Activated CD8-positive, alpha-beta memory T cell treated with anti-CD3 and anti-CD28 coated beads for 4 hours (primary cell): ENCODE measurements around the gene BEND2.
"Not testable (repeated sequence)": the region's sequence is repeated elsewhere in the genome, so short reads cannot be mapped to it uniquely, and the experiment has no call there.

Source experiments
- DNase-seq, 2 donors: peaks; one replicate each; pipeline ENCODE4 v3.0.0-alpha.2; 2020; ENCODE audit warnings: low read depth in 2 of 2

Gene BEND2

DNA sequence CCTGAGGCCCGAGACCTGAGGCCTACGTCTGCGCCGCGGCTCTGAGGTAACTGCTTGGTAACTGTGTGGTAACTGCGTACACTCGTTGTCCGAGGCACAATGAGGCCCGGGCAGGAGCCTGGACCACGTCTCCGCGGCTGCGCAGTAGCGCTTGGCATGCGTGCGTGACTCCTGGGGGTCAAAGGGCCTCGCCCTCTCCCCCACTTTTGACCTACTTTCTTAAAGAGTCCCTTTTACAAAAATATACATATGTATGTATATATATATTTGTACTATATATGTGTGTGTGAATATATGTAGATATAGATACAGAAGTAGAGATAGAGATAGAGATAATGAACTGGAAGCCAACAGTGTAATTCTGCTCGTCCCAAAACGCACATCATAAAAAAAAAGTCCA is at the start of gene BEND2:
Gene BEND2 (minus strand): TSS at position 101 of the 400 bp plus-strand sequence. CDS start 136 bp downstream, outside the sequence.
- DNase-seq, result no peak

DNA sequence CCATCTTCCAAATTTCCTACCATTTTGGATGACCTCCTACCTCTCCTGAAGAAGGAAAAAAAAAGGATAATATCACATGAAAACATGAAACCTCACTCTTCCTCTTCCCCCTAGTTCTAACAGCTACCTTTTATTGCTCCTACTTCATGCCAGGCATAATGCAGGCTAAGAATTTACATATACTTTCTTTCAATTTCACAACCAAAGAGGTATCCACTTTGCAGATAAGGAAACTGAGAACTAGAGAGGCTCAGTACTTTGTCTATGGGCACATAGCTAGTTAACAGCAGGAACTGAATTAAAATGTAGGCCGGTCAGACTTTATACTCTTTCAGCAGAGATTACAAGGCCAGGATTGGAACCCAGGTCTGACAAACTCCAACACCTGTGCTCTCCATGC is 34.4 kb upstream of the BEND2 start:
- no peak for DNase-seq

- no peak for DNase-seq
Observed at GRCh38 chrX:18252644-18253359, 32.1 kb upstream of the BEND2 start.

DNA sequence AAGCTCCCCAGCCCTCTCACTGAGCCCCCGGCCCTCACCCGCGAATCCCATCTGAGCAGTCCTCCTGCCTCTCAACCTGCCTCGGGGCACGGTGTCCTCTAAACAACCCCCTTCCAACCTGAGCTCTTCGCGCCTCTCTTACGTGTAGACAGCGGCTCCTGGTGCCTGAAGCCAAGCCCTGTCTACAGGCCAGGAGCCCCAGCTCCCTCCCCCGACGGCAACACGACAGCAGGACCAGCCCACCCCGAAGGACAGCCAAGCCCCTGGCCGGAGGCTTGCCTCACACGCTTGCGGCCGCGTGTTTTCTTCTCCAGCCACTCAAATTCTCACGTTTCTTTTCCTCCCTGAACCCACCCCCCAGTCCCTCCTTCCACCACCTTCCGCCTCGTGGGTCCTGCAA is 9.0 kb upstream of the BEND2 start:
- DNase-seq, result not testable (repeated sequence)

DNA sequence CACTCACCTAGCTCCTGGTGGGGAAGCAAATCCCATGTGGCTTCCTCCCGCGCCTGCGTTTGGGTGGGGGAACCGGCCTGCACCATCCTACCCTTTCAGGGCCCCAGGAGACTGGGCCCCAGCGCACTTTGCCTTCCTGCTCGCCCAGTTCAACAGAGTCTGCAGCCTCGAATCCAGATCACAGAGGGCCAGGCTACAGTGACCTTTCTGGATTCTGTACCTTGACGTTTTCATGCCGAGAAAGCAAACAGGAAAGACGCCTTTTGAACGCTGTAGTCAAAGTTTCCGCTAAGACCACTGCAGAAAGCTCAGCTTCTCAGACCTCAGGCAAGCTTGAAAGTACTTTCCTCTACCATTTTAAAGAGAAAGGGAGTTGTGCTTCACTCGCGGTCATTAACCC is 7.4 kb upstream of the BEND2 start:
- no peak for DNase-seq

DNA sequence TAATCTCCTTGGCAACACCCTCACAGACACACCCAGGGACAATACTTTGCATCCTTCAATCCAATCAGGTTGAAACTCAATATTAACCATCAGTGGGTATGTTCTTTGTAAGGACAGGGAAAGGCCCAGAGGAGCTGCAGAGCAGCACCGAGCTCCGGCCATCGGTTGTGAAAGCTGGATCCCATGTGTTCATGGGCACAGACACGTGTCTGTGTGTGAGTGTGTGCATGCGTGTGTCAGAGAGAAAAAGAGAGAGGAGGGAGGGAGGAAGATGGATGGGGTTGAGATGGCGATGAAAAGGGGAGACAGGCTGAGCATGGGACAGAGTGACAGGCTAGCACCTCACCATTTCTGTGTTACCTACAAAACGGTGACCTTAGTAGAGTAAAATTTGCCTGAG is 6.8 kb upstream of the BEND2 start:
- DNase-seq, result no peak

DNA sequence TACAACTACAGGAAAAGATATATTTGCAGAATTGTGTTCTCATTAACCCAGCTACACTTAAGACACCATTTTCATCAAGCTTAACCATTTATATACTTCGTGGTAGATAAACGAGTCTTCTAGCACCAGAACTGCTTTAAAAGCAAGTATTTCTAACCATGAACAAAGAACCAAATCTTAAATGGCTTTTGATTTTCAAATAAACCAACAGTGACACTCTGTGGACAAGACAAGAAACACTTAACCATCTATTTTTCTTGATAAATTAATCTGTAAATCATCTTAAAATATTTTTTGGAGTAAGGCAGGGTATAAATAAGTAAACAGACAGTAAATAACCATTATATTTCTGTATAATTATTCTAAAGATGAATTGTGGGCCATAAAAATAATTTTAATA is 10.2 kb downstream of the BEND2 start:
- no peak for DNase-seq

DNA sequence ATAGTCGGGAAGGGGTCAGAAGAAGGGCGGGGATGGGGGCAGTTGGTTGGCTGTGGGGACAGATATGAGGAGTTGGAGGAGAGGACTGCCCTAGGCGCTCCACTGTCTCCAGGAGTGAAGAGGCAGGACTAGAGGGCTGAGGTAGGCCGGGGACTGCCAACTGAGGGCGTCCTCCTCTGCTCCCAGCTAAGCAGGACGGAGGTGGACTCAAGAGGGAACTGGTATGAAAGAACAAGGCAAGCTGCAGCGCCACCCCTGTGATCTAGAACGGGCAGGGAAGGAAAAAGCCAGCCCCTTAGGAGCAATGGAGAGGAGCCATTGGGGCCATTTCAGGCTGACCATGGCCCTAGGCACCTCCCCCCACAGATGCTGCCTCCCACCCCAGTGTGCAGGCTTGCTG is 14.0 kb downstream of the BEND2 start:
- no peak for DNase-seq

- DNase-seq, result no peak
Observed at GRCh38 chrX:18203631-18204030, 17.1 kb downstream of the BEND2 start.

DNA sequence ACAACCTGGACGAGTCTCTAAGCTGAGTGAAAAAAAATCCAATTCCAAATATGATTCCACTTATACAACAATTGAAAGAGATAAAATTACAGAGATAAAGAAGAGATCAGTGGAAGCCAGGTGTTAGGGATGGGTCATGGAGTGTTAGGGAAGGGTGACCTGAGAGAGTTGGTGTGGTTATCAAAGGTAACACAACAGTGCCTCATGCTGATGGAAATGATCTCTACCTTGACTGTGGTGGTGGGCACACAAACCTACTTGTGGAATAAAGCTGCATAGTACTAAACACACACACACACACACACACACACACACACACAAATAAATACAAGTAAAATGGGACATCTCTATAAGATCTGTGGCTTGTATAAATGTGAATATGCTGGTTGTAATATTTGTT is 26.0 kb downstream of the BEND2 start:
- DNase-seq, result no peak

DNA sequence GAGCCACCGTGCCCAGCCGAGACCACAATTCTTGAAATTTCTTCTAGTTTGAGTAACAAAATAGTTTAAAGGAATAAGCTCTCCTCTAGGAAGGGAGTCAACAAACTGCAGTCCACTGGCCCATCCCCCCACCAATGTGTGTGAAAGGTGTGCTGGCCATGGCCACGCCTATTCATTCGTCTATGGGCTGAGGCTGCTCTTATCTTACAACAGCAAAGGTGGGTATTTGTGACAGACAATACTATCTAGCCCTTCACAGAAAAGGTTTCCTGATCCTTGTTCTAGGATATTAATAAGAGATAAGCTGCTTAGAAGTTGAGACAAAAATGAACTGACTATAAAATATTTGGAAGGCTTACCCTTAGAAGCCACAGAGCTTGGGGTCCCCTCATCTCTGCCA is 41.2 kb downstream of the BEND2 start:
- DNase-seq, result no peak

DNA sequence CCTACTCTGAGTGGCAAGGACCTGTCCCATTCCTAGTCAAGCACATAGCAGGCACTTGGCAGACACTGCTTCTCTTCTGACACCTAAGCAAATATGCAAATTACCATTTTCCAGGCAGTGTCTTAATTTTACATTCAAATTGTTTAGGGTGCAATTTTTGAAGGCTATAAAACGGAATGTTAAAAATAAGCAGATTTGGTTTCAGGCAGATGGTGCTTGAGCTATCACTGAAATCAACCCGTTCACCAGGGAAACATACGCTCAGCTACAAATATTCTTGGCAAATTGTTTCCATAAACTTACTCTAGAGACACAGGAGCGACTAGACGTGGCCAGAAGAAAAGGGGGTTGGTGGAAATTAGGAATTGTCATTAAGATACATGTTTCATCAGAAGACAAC is 45.7 kb downstream of the BEND2 start:
- DNase-seq, result no peak

DNA sequence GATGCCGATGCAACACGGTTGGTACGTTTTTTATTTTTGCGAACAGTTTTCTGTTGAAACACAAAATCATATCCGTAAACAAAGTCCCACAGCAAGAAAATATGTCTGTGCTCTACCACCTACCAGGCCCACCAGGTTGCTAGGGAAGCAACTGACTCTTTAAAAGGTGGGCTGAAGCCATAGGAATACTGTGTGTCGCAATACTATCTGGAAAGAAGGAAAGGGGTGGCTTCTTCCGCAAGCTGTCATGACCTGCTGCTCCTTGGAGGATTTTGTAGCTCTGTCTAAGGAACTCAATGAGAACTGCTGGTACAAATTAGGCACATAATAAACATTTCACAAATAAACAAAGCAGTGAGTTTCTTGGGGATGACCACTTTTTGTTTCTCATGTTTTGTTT is 46.5 kb downstream of the BEND2 start:
- no peak for DNase-seq

- DNase-seq, result no peak
Observed at GRCh38 chrX:18173494-18174180, 47.0 kb downstream of the BEND2 start.

DNA sequence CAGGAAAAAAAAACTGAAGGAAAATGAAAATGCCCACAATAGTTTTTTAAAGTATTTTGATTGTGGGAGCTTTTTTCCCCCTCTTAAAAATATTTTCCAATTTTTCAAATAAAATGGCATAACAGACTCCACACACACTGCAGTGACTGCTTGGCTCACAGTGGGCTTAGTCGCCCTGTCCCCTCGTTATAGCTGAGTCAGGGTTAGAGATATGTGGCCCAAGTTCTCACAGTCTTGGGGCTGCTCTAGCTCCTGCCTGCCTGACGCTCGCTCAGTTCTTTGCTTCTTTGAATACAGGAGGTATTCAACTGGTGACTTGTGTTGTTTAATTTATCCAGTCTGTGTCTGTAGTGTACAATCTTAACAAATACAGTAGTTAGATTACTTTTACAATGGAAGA is 47.7 kb downstream of the BEND2 start:
- DNase-seq, result no peak

DNA sequence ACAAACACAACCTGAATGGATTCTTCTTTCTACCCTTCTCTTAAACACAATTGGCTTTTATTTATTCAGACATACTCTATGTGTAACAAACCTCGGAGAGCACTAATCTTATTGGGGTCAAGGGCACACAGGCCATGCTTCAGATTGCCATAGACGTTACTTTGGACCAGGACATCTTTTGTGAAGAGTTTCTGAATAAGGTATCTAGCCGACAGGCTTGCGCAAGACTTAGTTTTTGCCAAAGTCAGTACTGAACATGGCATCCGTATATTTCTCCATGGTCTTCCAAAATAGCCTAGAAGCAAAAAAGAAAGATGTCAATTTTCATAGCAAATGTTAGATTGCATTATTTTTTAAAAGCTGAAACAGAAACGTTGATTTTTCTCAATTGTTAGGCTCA is 49.8 kb downstream of the BEND2 start:
- no peak for DNase-seq

DNA sequence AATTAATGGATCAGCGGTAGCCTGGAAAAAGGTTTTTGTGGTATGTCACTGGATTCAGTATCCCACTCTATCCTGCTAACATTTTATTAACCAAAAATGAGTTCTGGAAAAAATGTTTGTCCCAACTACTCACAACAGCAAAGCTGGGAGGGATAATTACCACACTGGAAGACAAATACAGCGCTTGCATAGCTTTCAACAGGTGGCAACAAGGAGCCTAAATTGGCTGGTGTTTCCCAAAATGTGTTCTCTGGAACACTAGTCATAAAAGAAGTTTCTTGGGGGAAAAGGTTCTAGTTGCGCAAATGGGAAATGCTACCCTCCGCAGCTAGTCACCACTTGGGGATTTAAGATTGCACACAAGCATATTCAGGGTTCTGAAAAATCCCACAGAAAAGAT is 54.6 kb downstream of the BEND2 start:
- DNase-seq, result no peak

DNA sequence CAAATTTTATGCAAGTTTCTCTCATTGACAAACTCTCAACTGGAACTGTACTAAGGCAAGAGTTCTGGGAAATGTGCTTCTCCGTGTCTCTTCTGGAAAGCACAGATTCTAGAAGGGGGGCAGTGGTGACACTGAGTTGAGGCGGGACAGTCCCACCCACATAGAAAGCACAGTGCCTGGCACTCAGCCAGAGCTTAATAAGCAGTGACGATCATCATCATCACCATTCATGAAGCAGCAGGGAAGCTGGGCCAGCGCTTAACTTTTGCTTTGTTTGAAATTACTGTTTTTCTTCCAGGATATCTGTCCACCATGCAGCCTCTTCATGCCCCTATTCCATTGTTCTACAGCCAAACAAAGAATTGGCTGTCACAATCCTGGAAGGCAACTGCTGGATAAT is 60.3 kb downstream of the BEND2 start:
- no peak for DNase-seq

DNA sequence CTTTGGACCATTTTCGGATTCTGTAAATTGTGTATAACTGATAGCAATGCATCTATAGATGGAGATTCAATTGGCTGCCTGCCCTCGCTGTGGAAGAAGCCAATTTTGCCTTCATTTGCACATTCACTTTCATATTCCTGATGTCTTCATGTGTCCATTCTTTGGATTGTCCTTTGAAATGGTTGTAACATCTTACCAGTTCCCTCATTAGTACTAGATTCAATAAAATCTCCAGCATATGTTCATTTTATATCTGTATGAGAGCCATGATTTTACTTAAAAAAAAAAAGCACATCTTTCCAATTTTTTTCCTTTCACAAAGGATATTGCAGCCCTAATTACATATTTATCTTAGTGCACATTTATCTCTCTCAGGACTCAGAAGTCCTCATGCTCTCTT is 61.7 kb downstream of the BEND2 start:
- no peak for DNase-seq

GRCh38 chrX:18151649-18152048 is 69.0 kb downstream of the BEND2 start:
- DNase-seq, result no peak

DNA sequence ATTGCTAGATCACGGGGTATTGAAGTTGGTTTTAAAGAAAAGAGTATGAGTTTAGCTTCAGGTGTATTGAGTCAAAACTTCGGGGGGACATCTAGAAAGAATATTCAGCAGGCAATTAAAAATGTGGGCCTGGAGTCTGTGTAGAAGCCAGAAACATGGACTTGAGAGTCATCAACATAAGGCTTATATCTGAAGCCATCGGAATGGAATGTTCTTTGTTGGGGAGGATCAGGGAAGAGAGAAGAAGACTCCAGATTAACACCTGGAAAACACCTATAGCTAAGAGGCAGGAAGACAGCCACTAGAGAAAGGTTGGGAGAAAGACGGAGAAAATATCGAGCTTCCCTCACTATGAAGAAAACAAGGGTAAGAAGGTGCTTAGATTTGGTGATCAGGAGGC is 69.5 kb downstream of the BEND2 start:
- DNase-seq, result no peak

DNA sequence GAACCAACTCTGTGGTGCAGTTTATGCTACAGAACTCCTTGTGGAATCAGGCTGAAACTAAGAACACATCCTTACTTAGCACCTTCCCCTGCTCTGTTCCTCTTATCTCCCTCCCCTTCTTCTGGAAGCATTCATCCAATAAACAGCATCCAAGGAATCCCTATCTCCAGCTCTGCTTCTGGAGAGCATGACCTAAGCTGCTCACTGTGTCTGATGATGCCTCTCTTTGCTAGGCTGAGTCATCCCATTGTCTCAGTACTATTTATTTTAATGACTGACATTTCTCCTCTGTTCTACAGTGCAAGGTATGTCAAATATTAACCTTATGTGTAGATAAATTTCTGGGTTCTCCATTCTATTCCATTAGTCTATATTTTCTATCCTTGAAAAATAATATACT is 71.2 kb downstream of the BEND2 start:
- no peak for DNase-seq

DNA sequence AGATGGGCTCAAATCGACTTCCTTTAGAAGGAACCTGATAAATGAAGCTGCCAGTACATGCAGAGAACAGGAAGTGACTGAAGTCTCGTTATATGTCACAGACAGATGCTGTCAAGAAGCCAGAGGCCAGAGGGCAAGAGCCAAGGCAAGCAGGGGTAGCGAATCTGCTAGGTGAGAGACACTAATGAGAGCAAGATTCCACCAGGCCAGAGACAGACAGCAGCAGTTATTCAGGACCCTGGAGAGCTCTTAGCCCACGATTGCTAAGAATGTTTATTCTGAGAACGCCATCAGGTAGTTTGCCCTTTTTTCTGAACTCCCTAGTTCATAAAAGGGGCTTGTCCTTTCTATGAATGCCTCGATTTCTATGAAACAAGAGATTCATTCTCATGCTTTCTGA is 73.7 kb downstream of the BEND2 start:
- no peak for DNase-seq

- no peak for DNase-seq
Observed at GRCh38 chrX:18146009-18146408, 74.7 kb downstream of the BEND2 start.
